ENCODE measurements around the gene GTF2F2.

The GTF2F2 gene

GRCh38 chr13:45102136-45102507 lies 18.2 kb upstream of the GTF2F2 start:
- WGBS, 2 experiments (ENCODE audit: insufficient coverage in 2 of 2) = 87 to 88% methylated on average over 4 of the region's 6 CpGs
- Histone ChIP-seq H3K4me1 (ENCODE audit: control insufficient read depth, insufficient read depth, low read length, poor library complexity, severe bottlenecking) (no peaks in the 10 kb centered on the region), H3K36me3 (ENCODE audit: control insufficient read depth, insufficient read depth, low read length) (no peaks in the 10 kb centered on the region), H3K27ac (ENCODE audit: low read depth, low read length, severe bottlenecking) (peak overlapping the region; percentile 23), H3K4me3 (ENCODE audit: extremely low read depth, insufficient read depth, low read length, poor library complexity, severe bottlenecking) (no peak overlapping the region), H3K9me3 (ENCODE audit: control insufficient read depth, low read length) (no peaks in the 10 kb centered on the region)

- Histone ChIP-seq H3K9me3 (ENCODE audit: control insufficient read depth, low read length) (no peaks in the 10 kb centered on the region), H3K4me3 (ENCODE audit: extremely low read depth, insufficient read depth, low read length, poor library complexity, severe bottlenecking) (no peak overlapping the region), H3K36me3 (ENCODE audit: control insufficient read depth, insufficient read depth, low read length) (no peaks in the 10 kb centered on the region), H3K4me1 (ENCODE audit: control insufficient read depth, insufficient read depth, low read length, poor library complexity, severe bottlenecking) (no peaks in the 10 kb centered on the region), H3K27ac (ENCODE audit: low read depth, low read length, severe bottlenecking) (no peak overlapping the region)
- WGBS, 2 experiments (ENCODE audit: insufficient coverage in 2 of 2) = 100% methylated on average over 1 of the region's 2 CpGs
These were observed 16.9 kb upstream of the GTF2F2 start for GRCh38 chr13:45103449-45103848.

GRCh38 chr13:45104261-45104660 lies 16.0 kb upstream of the GTF2F2 start:
- Histone ChIP-seq H3K4me1 (ENCODE audit: control insufficient read depth, insufficient read depth, low read length, poor library complexity, severe bottlenecking) (no peaks in the 10 kb centered on the region), H3K4me3 (ENCODE audit: extremely low read depth, insufficient read depth, low read length, poor library complexity, severe bottlenecking) (no peak overlapping the region), H3K27ac (ENCODE audit: low read depth, low read length, severe bottlenecking) (no peak overlapping the region), H3K9me3 (ENCODE audit: control insufficient read depth, low read length) (no peaks in the 10 kb centered on the region), H3K36me3 (ENCODE audit: control insufficient read depth, insufficient read depth, low read length) (no peaks in the 10 kb centered on the region)
- WGBS, 2 experiments (ENCODE audit: insufficient coverage in 2 of 2) = 100% methylated on average over 1 of the region's 3 CpGs; no CpG with 5 or more reads in 1 of the 2 experiments

DNA sequence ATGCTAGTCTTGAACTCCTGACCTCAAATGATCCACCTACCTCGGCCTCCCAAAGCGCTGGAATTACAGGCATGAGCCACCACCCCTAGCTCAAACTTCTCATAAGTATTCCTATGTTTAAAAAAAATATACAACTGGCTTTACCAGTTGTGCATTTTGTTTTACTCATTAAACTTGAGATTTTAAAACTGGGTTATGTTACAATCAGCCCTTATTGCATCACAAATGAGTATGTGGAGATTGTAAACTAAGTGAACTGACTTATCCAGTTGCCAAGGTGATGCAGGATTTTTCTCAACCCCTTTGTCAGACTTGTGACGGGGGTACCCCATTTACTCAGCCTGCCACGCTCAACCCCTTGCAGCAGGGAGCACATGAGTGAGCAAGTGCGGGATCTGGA lies 14.4 kb upstream of the GTF2F2 start:
- WGBS, 2 experiments (ENCODE audit: insufficient coverage in 2 of 2) = 92 to 94% methylated on average over 3 of the region's 5 CpGs

GRCh38 chr13:45107539-45107938 lies 12.8 kb upstream of the GTF2F2 start:
- Histone ChIP-seq H3K9me3 (ENCODE audit: control insufficient read depth, low read length) (no peaks in the 10 kb centered on the region), H3K36me3 (ENCODE audit: control insufficient read depth, insufficient read depth, low read length) (no peaks in the 10 kb centered on the region), H3K4me3 (ENCODE audit: extremely low read depth, insufficient read depth, low read length, poor library complexity, severe bottlenecking) (no peak overlapping the region), H3K27ac (ENCODE audit: low read depth, low read length, severe bottlenecking) (no peak overlapping the region), H3K4me1 (ENCODE audit: control insufficient read depth, insufficient read depth, low read length, poor library complexity, severe bottlenecking) (no peaks in the 10 kb centered on the region)
- WGBS, 2 experiments (ENCODE audit: insufficient coverage in 2 of 2) = no CpG with 5 or more reads among the region's 1 CpG

More for the DNA sequence above, 14.4 kb upstream of the GTF2F2 start:
- H3K36me3 ChIP-seq (ENCODE audit: control insufficient read depth, insufficient read depth, low read length) = no peaks in the 10 kb centered on the region
- H3K27ac ChIP-seq (ENCODE audit: low read depth, low read length, severe bottlenecking) = no peak overlapping the region
- no peak overlapping the region for H3K4me3 ChIP-seq (ENCODE audit: extremely low read depth, insufficient read depth, low read length, poor library complexity, severe bottlenecking)
- H3K4me1 ChIP-seq (ENCODE audit: control insufficient read depth, insufficient read depth, low read length, poor library complexity, severe bottlenecking) = no peaks in the 10 kb centered on the region
- no peaks in the 10 kb centered on the region for H3K9me3 ChIP-seq (ENCODE audit: control insufficient read depth, low read length)

GRCh38 chr13:45108716-45109101 lies 11.6 kb upstream of the GTF2F2 start:
- Histone ChIP-seq H3K4me1 (ENCODE audit: control insufficient read depth, insufficient read depth, low read length, poor library complexity, severe bottlenecking) (no peaks in the 10 kb centered on the region), H3K27ac (ENCODE audit: low read depth, low read length, severe bottlenecking) (no peak overlapping the region), H3K9me3 (ENCODE audit: control insufficient read depth, low read length) (no peaks in the 10 kb centered on the region), H3K36me3 (ENCODE audit: control insufficient read depth, insufficient read depth, low read length) (no peaks in the 10 kb centered on the region), H3K4me3 (ENCODE audit: extremely low read depth, insufficient read depth, low read length, poor library complexity, severe bottlenecking) (no peak overlapping the region)
- 88 to 96% methylated on average over 4 to 6 of the region's 11 CpGs for WGBS, 2 experiments (ENCODE audit: insufficient coverage in 2 of 2)

DNA sequence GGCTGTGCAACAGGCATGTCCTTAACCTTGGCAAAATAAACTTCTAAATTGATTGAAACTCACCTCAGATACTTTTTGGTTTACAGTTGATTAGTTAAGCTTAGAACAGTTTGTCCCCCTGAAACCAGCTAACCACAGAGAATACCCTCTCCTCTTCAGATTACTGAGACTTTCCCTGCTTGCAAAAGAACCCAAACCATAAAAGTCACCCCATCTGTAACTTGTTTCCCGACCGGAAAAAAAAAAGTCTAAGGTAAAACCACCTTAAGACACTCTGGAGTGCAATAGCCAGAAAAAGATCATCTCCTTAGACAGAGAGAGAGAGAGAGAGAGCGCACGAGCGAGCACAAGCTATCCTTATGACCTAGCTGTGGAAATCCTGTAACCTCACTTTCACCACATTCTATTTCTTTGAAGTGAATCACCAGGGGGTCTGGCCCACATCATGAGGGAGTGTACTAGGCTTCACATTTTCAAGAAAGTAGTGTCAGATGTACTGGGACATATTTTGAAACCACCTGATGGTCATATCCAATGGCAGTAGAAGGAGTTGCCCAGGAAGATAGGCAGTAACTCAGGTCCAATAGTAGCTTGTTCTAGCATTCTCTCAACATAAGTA lies 11.1 kb upstream of the GTF2F2 start:
- WGBS, 2 experiments (ENCODE audit: insufficient coverage in 2 of 2) = 92% methylated on average over 2 of the region's 5 CpGs; no CpG with 5 or more reads in 1 of the 2 experiments
- no peak overlapping the region for H3K27ac ChIP-seq (ENCODE audit: low read depth, low read length, severe bottlenecking)
- H3K36me3 ChIP-seq (ENCODE audit: control insufficient read depth, insufficient read depth, low read length) = no peaks in the 10 kb centered on the region
- H3K9me3 ChIP-seq (ENCODE audit: control insufficient read depth, low read length) = no peaks in the 10 kb centered on the region
- no peaks in the 10 kb centered on the region for H3K4me1 ChIP-seq (ENCODE audit: control insufficient read depth, insufficient read depth, low read length, poor library complexity, severe bottlenecking)
- H3K4me3 ChIP-seq (ENCODE audit: extremely low read depth, insufficient read depth, low read length, poor library complexity, severe bottlenecking) = no peak overlapping the region

- H3K27ac ChIP-seq (ENCODE audit: low read depth, low read length, severe bottlenecking) = no peak overlapping the region
- H3K9me3 ChIP-seq (ENCODE audit: control insufficient read depth, low read length) = no peaks in the 10 kb centered on the region
- H3K4me3 ChIP-seq (ENCODE audit: extremely low read depth, insufficient read depth, low read length, poor library complexity, severe bottlenecking) = no peak overlapping the region
- H3K36me3 ChIP-seq (ENCODE audit: control insufficient read depth, insufficient read depth, low read length) = no peaks in the 10 kb centered on the region
- H3K4me1 ChIP-seq (ENCODE audit: control insufficient read depth, insufficient read depth, low read length, poor library complexity, severe bottlenecking) = no peaks in the 10 kb centered on the region
- 80 to 87% methylated on average over 2 to 4 of the region's 4 CpGs for WGBS, 2 experiments (ENCODE audit: insufficient coverage in 2 of 2)
These were observed 6.8 kb upstream of the GTF2F2 start for GRCh38 chr13:45113233-45114224.

DNA sequence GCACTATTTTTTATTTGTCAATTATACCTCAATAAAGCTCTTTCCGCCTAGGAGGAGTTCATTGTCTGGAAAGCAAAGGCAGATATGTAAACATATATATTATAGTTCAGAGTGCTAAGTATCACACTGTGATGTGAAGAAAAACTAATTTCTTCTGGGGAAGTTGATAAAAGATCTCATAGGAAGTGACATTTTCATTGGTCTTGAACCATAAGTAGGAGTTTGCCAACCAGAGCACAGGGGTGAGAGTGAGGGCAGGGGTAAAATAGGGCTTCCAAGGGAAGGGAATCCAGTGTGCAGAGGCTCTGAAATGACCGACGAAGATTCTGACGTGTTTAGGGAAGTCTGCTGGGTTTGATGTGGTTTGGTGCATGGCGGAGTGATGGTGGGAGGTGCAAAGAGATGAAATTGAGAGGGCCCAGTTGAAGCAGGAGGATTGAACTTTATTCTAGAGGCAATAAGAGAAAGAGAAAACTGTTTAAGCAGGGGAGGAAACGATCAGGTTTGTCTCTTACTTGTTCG lies 780 bp upstream of the GTF2F2 start:
- Histone ChIP-seq H3K4me3 (ENCODE audit: extremely low read depth, insufficient read depth, low read length, poor library complexity, severe bottlenecking) (peak overlapping the region; percentile 71), H3K27ac (ENCODE audit: low read depth, low read length, severe bottlenecking) (no peak overlapping the region), H3K36me3 (ENCODE audit: control insufficient read depth, insufficient read depth, low read length) (peaks cover 9% of the 10 kb centered on the region), H3K9me3 (ENCODE audit: control insufficient read depth, low read length) (no peaks in the 10 kb centered on the region), H3K4me1 (ENCODE audit: control insufficient read depth, insufficient read depth, low read length, poor library complexity, severe bottlenecking) (no peaks in the 10 kb centered on the region)
- 19 to 20% methylated on average over 6 of the region's 7 CpGs for WGBS, 2 experiments (ENCODE audit: insufficient coverage in 2 of 2)

DNA sequence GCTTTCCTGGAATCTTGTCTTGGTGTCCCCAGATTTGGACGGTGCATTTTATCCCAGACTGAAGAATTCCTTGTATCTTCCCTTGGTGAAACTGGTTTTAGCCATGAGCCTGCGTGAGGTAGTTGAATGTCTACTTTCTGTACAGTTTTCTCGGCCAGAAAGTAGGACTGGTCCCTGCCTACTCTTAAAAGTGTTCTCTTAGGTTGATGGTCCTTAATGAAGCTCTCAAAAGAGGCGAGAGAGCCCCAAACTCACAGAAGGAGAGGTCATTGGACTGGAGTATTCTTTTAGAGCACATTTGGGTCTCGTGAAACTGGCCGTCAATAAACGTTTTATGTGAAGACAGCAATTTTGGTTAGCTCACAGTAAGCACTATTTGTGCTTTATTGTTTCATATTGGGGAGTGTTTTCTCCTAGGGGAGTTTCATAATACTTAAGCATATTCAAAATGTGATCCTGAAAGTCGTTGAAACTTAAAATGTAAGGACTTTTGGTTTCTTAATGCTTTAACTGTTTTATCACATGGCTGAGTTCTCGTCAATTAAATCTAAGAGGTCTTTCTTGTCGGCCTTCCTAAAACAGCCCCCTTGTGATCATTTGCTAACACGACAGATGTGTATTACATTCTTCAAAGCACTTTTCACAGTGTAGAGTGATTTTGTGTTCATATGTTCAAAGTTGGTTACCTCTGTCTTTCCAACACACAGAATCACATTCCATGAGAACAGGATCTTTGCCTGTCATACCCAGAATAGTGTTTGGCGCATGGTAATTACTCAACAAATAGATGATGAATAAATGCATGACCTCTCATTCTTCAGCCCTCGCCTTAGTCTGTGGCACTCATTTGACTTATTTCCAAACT lies 889 bp downstream of the GTF2F2 start:
- 0 to 14% methylated on average over 6 to 9 of the region's 13 CpGs for WGBS, 2 experiments (ENCODE audit: insufficient coverage in 2 of 2)
- no peaks in the 10 kb centered on the region for H3K4me1 ChIP-seq (ENCODE audit: control insufficient read depth, insufficient read depth, low read length, poor library complexity, severe bottlenecking)
- peak overlapping the region; percentile 71 for H3K4me3 ChIP-seq (ENCODE audit: extremely low read depth, insufficient read depth, low read length, poor library complexity, severe bottlenecking)
- no peaks in the 10 kb centered on the region for H3K9me3 ChIP-seq (ENCODE audit: control insufficient read depth, low read length)
- H3K36me3 ChIP-seq (ENCODE audit: control insufficient read depth, insufficient read depth, low read length) = peaks cover 9% of the 10 kb centered on the region
- H3K27ac ChIP-seq (ENCODE audit: low read depth, low read length, severe bottlenecking) = peak overlapping the region; percentile 88
